Prostate gland (tissue), 2 donors: ENCODE measurements around the gene ARFRP1. TPM values are rescaled to one million over a fixed set of nuclear protein-coding genes. Genes with fewer than 3 reads are reported as not detected.
"Not testable (repeated sequence)": the region's sequence is repeated elsewhere in the genome, so short reads cannot be mapped to it uniquely, and the experiment has no call there.

ENCODE experiments used
- DNase-seq: peaks from one replicate; pipeline ENCODE4 v3.0.0-alpha.2; 2019; ENCODE audit warnings: low spot score
- H3K27ac ChIP-seq, 2 donors: fragments of 200-600 bp; sonication (generic); 2 replicates each; pipeline ENCODE4 v1.5.1; 2017 to 2019
- H3K27me3 ChIP-seq: fragments of 200-600 bp; sonication (generic); replicated peaks from 2 replicates; pipeline ENCODE4 v1.5.1; 2019; ENCODE audit not compliant: insufficient read depth
- H3K36me3 ChIP-seq, 2 donors: fragments of 200-600 bp; sonication (generic); 1 replicate in 1 of 2; 2 replicates in 1 of 2; pipeline versions ENCODE4 v1.5.1 to v1.8.1; 2017 to 2019
- H3K4me1 ChIP-seq: fragments of 200-600 bp; sonication (generic); replicated peaks from 2 replicates; pipeline ENCODE4 v1.5.1; 2019
- H3K4me3 ChIP-seq, 2 donors: fragments of 200-600 bp; sonication (generic); 2 replicates each; pipeline ENCODE4 v1.5.1; 2017 to 2019
- H3K9me3 ChIP-seq: fragments of 200-600 bp; sonication (generic); 2 replicates; pipeline ENCODE4 v1.5.1; 2017
- POLR2A ChIP-seq: fragments of 450-650 bp; IDR thresholded peaks from one replicate; pipeline ENCODE4 v1.6.1; 2016; ENCODE audit warnings: antibody characterized with exemption, mild to moderate bottlenecking
- POLR2AphosphoS5 ChIP-seq: sonication (generic); formaldehyde crosslinking; IDR thresholded peaks from one replicate; pipeline ENCODE4 v1.6.1; 2017; ENCODE audit warnings: antibody characterized with exemption
- WGBS: methylation state at CpG from one replicate; pipeline ENCODE4 v1.1.5; 2018; 5-methylcytosine and 5-hydroxymethylcytosine counted together
- intact Hi-C: fragments of 100-400 bp; cut with DNase I; formaldehyde crosslinking; loops from one replicate; pipeline ENCODE4 v1.14.2; 2022
- total RNA-seq, 2 donors: library from RNA; depleted of rRNA; stranded (reverse); fragments of >200 nt; gene quantifications; one replicate each; pipeline ENCODE4 v1.1.0, GENCODE V29; 2016
- TF ChIP-seq, protein P1 (sequence below), 4 experiments: fragments of 200-600 bp in 2 of 4; fragments of 450-650 bp in 2 of 4; sonication (generic) in 2 of 4; IDR thresholded peaks; 1 replicate in 3 of 4; 2 replicates in 1 of 4; pipeline ENCODE4 v1.5.1; 2016 to 2019; ENCODE audit warnings: antibody characterized with exemption in 4 of 4, mild to moderate bottlenecking in 2 of 4, moderate library complexity in 2 of 4

Gene ARFRP1
- total RNA-seq, 2 donors from 2014 or later, result 36.8 to 50.8 TPM

DNA sequence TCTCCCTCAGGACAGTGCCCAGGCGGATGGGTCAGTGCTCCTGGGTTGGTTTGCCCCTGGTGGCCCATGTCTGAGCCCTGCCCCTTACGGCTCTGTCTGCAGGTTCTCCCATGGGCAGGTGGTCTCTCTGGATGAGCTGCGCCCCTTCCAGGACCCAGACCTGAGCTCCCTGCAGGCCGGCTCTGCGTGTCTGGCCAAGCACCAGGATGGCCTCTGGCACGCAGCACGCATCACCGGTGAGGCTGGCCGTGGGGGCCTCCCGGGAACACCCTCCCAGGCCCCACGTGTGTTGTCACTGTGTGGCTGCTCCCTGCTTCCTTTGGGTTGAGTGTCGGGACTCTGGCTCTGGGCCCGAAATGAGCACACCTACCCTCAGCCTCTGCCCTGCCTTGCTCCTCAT lies 25.3 kb upstream of the ARFRP1 start:
- no peak for DNase-seq
- H3K4me1 ChIP-seq, result peaks cover under 1% of the 10 kb centered on the region
- WGBS, result 93% methylated on average over 13 of the region's 13 CpGs
- intact Hi-C loops, result no loop called here
- H3K27ac ChIP-seq, result no peak overlapping the region
- no peaks in the 10 kb centered on the region for H3K27me3 ChIP-seq
- no peak overlapping the region for H3K4me3 ChIP-seq
- no peak for TF ChIP-seq POLR2AphosphoS5
- TF ChIP-seq, protein P1, sequence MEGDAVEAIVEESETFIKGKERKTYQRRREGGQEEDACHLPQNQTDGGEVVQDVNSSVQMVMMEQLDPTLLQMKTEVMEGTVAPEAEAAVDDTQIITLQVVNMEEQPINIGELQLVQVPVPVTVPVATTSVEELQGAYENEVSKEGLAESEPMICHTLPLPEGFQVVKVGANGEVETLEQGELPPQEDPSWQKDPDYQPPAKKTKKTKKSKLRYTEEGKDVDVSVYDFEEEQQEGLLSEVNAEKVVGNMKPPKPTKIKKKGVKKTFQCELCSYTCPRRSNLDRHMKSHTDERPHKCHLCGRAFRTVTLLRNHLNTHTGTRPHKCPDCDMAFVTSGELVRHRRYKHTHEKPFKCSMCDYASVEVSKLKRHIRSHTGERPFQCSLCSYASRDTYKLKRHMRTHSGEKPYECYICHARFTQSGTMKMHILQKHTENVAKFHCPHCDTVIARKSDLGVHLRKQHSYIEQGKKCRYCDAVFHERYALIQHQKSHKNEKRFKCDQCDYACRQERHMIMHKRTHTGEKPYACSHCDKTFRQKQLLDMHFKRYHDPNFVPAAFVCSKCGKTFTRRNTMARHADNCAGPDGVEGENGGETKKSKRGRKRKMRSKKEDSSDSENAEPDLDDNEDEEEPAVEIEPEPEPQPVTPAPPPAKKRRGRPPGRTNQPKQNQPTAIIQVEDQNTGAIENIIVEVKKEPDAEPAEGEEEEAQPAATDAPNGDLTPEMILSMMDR (IDR thresholded peaks at IDR 0.05), result no peak
- H3K9me3 ChIP-seq, result no peaks in the 10 kb centered on the region
- peaks cover 4% of the 10 kb centered on the region in 2 donors for H3K36me3 ChIP-seq

DNA sequence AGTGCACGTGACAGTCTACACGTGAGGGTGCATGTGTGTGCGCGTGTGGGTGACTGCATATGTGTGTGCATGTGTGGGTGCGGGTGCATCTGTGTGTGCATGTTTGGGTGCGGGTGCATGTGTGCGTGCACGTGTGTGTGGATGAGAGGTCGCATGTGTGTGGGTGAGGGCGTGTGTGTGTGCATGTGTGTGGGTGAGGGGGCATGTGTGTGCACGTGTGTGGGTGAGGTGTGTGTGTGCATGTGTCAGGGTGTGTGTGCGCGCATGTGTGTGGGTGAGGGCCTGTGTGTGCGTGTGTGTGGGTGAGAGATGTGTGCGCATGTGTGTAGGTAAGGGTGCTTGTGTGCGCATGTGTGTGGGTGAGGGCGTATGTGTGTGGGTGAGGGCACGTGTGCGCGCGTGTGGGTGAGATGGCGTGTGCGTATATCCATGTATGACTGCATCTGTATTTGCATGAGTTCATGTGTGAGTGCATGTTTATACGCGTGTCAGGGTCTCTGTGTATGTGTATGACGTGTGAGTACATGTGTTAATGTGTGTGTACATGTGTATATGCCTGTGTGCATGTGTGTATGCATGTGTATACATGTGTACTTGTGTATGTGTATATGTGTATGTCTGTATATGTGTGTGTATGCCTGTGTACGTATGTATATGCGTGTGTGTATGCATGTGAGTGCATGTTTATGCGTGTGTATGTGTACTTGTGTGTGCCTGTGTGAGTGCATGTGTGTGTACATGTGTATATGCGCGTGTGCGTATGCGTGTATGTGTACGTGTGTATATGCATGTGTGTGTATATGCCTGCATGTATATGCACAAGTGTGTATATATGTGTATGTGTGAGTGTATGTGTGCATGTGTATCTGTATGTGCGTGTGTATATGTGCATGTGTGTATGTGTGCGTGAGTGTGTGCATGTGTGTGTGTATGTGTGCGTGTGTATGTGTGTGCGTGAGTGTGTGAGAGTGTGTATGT lies 24.6 kb upstream of the ARFRP1 start:
- no peak overlapping the region for H3K4me3 ChIP-seq
- no peak overlapping the region for H3K27ac ChIP-seq
- no peak for DNase-seq
- intact Hi-C loops, result no loop called here
- no peaks in the 10 kb centered on the region for H3K9me3 ChIP-seq
- no peaks in the 10 kb centered on the region for H3K4me1 ChIP-seq
- TF ChIP-seq POLR2A (no peak), POLR2AphosphoS5 (no peak)
- TF ChIP-seq, protein P1 (IDR thresholded peaks at IDR 0.05), result no peak
- 83% methylated on average over 38 of the region's 38 CpGs for WGBS
- H3K27me3 ChIP-seq, result no peaks in the 10 kb centered on the region
- peaks cover 4% of the 10 kb centered on the region in 2 donors for H3K36me3 ChIP-seq

DNA sequence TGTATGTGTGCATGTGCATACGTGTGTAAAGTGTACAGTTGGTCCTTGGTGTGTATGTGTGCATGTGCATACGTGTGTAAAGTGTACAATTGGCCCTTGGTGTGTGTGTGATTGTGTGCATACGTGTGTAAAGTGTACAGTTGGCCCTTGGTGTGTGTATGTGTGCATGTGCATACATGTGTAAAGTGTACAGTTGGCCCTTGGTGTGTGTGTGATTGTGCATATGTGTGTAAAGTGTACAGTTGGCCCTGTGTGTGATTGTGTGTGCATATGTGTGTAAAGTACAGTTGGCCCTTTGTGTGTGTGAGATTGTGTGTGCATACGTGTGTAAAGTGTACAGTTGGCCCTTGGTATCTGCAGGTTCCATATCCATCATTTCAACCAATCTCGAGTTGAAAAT lies 23.6 kb upstream of the ARFRP1 start:
- Histone ChIP-seq H3K27me3 (no peaks in the 10 kb centered on the region), H3K4me1 (no peaks in the 10 kb centered on the region), H3K27ac (no peak overlapping the region), H3K4me3 (no peak overlapping the region), H3K9me3 (no peaks in the 10 kb centered on the region), H3K36me3 (peaks cover 4% of the 10 kb centered on the region in 2 donors)
- intact Hi-C loops, result no loop called here
- TF ChIP-seq POLR2A (no peak), POLR2AphosphoS5 (no peak)
- TF ChIP-seq, protein P1 (IDR thresholded peaks at IDR 0.05), result no peak
- no peak for DNase-seq
- WGBS, result 69% methylated on average over 5 of the region's 5 CpGs

DNA sequence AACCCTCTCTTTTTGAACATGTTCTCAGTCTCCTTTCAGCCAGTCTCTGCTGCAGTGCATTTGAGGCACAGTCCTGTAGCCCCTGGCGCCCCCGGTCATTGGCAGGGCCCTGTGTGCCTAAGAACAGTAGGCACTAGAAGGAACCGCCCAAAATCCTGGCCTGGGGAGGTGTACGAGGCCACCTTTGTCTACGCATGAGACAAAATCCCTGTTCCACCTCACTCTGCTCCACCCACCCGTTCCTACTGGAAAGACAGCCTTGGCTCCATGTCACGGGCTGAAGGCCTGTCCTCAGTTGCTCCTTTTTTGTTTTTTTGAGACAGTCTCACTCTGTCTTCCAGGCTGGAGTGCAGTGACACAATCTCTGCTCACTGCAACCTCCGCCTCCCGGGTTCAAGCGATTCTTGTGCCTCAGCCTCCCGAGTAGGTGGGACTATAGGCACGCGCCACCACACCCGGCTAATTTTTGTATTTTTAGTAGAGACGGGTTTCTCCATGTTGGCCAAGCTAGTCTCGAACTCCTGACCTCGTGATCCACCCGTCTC lies 22.5 kb upstream of the ARFRP1 start:
- H3K4me3 ChIP-seq, DNase-seq, H3K27me3 ChIP-seq, H3K9me3 ChIP-seq, H3K36me3 ChIP-seq, intact Hi-C loops, H3K27ac ChIP-seq, H3K4me1 ChIP-seq: not testable (repeated sequence)
- WGBS, result 92% methylated on average over 18 of the region's 18 CpGs

DNA sequence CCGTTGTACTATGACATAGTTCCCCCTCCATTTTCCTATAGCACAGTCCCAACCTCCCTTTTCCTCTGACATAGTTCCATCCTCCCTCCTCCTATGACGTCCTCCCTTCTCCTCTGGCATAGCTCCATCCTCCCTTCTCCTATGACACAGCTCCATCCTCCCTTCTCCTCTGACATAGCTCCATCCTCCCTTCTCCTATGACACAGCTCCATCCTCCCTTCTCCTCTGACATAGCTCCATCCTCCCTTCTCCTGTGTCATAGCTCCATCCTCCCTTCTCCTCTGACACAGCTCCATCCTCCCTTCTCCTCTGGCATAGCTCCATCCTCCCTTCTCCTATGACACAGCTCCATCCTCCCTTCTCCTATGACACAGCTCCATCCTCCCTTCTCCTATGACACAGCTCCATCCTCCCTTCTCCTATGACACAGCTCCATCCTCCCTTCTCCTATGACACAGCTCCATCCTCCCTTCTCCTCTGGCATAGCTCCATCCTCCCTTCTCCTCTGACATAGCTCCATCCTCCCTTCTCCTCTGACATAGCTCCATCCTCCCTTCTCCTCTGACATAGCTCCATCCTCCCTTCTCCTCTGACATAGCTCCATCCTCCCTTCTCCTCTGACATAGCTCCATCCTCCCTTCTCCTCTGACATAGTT lies 15.3 kb upstream of the ARFRP1 start:
- DNase-seq, H3K36me3 ChIP-seq, H3K4me1 ChIP-seq, H3K9me3 ChIP-seq, H3K27me3 ChIP-seq, H3K4me3 ChIP-seq, H3K27ac ChIP-seq, intact Hi-C loops: not testable (repeated sequence)
- 83% methylated on average over 2 of the region's 2 CpGs for whole genome bisulfite sequencing
